PFSK-1 (cell line): ENCODE results near the gene PTPRM.

Experiments used
- POLR2AphosphoS5 ChIP-seq: IDR thresholded peaks from 2 replicates; pipeline ENCODE4 v1.6.1; 2012; ENCODE audit warnings: low read depth, mild to moderate bottlenecking, control low read depth, low read length, moderate library complexity
- REST ChIP-seq, 2 experiments: IDR thresholded peaks; 2 replicates each; pipeline versions ENCODE4 v1.6.1 to v1.8.0; 2011 to 2012; ENCODE audit warnings: low read depth in 2 of 2, low read length in 2 of 2, control low read depth in 1 of 2, inconsistent platforms in 1 of 2, mild to moderate bottlenecking in 1 of 2, moderate library complexity in 1 of 2; ENCODE audit not compliant: insufficient read depth in 1 of 2
- SIN3A ChIP-seq: IDR thresholded peaks from 2 replicates; pipeline ENCODE4 v1.6.1; 2012; ENCODE audit warnings: mild to moderate bottlenecking, low read length, moderate library complexity, borderline replicate concordance; ENCODE audit not compliant: insufficient read depth
- TAF1 ChIP-seq: IDR thresholded peaks from 2 replicates; pipeline ENCODE4 v1.6.1; 2012; ENCODE audit warnings: low read length, control low read depth, borderline replicate concordance; ENCODE audit not compliant: insufficient read depth

- TF ChIP-seq POLR2AphosphoS5 (no peak), TAF1 (no peak), REST (IDR thresholded peaks at IDR 0.05; ENCODE audit: insufficient read depth in 1 of 2, low read depth in 2 of 2, low read length in 2 of 2) (no peak), SIN3A (no peak)
These were observed 814.8 kb downstream of the PTPRM start for GRCh38 chr18:8381821-8382459.
